Activated T-helper 1 cell treated with anti-CD3 and anti-CD28 coated beads, Interleukin-2, amount 50 U/mL, for 16 hours (primary cell): ENCODE measurements around the gene CCPG1.

Experiments
- DNase-seq, 2 donors: peaks; one replicate each; pipeline ENCODE4 v3.0.0-alpha.2; 2020; ENCODE audit warnings: low read depth in 1 of 2, low spot score in 1 of 2

Gene CCPG1

DNA sequence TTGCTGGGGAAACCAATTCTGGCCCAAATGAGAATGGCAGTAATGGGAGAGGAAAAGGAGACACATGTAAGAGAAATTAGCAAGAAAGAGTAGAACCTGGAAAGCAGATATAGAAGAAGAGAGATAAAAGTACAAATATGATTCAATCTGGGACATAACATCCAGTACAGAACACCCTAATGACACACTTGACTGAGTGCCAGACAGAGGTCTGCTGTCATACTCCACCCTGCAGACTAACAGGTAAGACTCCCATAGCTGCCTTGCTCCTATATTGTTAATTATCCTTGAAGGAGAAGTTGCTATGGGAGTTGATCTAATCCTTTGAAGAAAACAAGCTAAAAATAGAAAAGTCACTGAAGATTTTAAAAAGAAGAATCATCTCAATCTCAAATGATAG, 21.1 kb downstream of the CCPG1 start:
- no peak for DNase-seq

DNA sequence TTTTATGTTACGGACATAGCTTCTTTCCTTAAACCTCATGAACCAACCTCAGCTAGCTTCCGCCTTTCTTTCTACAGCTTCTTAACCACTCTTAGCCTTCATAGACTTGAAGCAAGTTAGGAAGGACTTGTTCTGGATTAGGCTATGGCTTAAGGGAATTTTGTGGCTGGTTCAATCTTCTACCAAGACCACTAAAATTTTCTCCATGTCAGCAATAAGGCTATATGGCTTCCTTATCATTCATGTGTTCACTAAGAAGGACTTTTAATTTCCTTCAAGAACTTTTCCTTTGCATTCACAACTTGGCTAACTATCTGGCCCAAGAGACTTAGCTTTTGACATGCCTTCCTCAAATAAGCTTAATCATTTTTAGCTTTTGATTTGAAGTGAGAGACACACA, 24.5 kb downstream of the CCPG1 start:
- DNase-seq, result no peak

DNA sequence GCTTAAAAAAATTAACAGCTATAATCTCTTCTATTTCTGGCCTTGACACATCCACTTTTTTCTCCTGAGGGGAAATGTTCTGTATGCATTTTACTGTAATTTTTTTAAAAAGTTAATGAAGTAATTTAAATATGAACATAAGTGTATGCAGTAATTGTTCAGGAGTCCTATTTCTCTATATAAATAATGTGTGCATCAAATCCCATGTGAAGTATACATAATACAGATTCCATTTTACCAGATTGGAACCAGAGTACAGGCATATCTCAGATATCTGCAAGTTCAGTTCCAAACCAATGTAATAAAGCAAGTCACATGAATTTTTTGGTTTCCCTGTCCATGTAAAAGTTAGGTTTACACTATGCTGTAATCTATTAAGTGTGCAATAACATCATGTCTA, 26.6 kb downstream of the CCPG1 start:
- DNase-seq, result no peak

DNA sequence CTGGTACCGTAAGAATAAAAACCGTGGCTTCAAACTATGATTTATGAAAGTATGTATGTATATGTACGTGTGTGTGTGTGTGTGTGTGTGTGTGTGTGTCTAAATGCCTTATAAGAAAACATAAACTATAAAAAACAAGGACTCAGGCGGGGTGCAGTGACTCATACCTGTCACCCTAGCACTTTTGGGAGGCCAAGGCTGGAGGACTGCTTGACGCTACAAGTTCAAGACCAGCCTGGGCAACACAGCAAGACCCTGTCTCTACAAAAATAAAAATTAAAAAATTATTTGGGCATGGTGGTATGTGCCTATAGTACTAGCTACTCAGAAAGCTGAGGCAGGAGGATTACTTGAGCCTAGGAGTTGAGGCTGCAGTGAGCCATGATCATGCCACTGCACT, 29.1 kb downstream of the CCPG1 start:
- no peak for DNase-seq

DNA sequence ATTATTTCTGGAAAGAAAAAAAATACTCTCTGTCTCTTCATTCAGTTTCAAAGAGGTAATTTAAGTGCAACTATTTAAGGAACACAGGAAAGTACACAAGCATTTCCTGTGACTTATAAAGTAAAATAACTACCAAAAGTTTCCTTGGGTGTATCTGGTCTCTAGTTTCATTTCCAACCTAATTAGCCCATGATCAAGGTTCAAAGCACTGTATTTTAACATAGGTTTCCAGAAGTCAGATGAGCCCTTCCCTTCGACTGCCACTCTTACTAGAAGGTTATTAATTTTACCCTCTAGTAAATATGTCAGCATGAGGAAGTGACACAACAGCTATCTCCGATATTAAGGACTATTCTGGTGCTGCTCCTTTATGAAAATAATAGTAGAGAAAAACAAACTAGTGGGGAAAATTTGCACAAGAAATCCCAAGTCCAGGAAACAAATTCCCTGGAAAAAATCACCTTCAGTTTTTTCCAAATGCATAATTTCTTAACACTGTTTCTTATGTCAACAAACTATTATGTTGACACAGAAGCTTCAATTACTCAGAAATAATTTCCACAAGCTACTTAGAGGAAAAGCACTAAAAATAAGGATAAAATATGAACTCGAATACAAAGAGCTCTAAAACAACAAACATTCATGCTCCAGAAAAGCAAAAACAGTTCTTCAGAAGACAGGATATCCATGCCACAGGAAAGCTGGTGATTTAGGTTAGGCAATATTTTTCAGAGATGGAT, 35.3 kb downstream of the CCPG1 start:
- DNase-seq, result no peak

DNA sequence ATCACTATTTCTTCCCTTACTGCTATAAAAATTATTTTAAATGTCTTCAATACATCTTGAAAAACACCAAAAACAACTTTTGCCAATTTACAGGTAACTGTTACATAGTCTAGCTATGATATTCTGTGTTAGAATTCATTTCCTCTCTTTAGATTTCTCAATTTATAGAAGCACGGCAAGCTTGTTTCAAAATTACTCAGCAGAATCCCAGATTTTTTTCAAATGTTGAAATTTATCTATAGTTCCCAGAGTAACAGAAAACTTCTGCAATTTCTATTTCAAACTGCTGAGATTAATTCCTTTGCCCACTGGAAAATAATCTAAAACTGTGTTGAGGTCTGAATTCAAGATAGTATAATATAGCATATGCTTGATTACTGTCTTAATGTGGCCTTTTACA, 41.2 kb downstream of the CCPG1 start:
- DNase-seq, result no peak

DNA sequence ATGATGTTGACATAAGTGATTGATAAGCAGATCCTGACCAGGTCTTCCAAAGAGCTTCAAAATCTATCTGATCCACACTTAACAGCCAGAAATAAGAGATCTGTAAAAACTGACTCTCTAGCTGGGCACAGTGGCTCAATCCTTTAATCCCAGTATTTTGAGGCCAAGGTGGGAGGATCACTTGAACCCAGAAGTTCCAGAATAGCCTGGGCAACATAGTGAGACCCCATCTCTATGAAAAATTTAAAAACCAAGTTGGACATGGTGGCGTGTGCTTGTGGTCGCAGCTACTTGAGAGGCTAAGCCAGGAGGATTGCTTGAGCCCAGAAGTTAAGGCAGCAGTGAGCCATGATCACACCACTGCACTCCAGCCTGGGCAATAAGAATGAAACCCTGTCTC, 45.5 kb downstream of the CCPG1 start:
- DNase-seq, result no peak

DNA sequence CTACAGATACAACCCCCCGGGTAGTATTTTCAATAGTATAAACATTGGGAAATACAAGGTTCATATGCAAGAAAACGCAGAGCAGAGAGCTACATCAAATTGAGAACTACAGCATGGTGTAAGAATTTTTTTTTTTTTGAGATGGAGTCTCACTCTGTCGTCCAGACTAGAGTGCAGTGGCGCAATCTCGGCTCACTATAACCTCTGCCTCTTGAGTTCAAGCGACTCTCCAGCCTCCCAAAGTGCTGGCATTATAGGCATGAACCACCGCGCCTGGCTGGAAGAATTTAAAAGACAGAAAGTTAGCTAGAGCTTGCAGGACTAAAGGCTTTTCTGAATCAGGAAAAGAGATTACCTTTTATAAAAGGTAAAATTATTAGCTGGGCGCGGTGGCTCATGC, 47.1 kb downstream of the CCPG1 start:
- DNase-seq, result no peak

DNA sequence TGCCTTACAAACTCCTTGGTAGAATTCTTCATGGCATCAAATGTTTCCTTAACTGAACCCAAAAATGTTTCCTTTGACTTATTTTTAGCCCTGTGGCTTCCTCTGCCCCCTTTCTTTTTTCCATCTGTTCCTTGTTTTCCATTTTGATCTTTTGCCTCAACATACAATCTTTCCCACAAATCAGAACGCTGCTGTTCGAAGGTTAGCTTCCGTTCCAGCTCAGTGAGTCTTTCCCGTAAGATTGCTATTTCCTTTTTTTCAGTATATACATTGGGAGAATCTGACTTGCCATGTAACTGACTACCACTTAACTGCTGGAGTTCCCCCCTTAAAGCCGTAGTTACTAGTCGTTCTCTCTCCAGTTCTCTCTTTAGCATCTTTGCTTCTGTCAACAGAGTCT, 47.9 kb downstream of the CCPG1 start:
- DNase-seq, result no peak

DNA sequence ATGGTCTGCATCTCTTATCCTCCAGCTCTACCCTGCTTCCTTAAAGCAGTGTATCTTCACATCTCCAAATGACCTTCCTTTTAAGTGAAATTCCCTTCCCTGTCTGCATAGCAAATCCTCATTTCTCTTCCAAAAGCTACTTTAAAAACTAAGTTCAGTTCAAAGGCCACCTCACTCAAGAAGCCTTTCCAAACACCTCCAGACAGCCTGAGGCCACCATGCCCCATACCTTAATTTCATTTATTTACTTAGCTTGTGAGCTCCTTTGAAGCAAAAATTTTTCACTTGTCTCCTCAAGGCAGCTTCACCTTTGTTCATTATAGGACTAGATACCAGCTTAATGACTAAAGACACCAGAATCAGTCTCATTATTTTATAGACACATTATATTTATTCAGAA, 49.7 kb downstream of the CCPG1 start:
- DNase-seq, result no peak

DNA sequence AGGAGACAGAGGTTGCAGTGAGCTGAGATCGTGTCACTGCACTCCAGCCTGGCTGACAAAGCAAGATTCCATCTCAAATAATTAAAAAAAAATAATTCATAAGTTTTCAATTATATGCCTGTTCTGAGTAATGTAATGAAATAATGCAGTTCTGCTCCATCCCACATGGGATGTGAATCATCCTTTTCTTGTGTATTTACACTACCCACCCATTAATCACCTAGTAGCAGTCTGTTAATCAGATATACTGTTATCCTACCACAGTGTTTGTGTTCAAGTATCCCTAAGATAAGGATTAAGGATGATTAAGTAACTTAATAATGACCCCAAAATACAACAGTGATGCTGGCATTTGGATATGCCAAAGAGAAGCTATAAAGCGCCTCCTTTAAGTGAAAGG, 50.4 kb downstream of the CCPG1 start:
- DNase-seq, result no peak

DNA sequence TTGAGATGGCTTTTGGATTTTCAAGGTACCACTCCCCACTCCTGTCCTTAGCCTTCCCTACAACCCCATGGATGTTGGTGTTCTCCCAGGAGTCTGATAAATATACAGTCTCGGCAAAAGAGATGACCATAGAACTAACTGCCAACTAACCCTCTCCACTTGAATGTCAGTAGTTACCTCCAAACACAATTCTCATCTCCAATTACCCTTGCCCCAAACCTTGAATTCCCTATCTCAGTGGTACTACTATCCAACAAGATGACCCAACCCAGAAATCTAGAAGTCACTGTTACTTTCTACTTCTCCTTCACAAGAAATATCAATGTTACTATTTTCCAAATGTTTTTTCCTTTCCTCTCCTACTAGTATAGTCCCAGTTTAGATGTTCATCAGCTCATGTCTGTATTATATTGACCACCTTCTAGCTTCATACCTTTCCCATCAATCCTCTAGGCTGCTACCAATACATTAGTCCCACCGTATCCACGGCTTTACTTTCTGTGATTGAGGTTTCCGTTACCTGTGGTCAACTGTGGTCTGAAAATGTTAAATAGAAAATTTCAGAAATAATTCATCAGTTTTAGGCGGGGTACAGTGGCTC, 51.1 kb downstream of the CCPG1 start:
- no peak for DNase-seq

DNA sequence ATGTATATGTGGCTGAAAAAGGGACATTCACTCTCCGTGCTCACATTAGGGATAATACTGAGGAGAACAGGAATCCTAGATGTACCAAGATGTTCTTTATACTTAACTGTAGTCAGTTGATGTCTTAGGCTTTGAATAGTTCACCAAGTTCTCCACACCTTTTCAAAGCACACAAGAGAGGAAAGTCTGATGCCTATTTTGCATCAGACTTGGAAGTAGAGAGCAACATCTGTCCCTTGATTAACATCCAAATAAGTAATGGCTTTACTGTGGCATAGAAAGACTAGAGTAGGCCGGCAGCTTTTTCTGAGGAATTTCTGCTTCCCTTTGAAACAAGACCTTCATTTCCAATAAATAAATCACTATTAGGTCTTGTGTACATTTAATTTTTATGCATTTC, 55.1 kb downstream of the CCPG1 start:
- no peak for DNase-seq

DNA sequence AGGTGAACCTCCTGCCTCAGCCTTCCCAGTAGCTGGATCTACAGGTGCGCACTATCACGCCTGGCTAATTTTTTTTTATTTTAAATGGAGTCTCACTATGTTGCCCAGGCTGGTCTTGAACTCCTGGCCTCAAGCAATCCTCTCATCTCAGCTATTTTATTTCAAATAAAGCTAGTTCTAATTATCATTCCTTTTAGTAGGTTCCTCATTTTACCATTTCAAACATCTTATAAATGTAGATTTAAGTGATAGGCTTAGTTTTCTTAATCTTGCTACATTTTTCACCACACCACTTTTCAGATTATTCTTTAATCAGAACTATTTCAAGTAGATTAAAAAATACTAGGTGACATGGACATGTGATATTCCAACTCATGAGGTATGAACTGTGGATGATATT, 58.9 kb downstream of the CCPG1 start:
- no peak for DNase-seq

DNA sequence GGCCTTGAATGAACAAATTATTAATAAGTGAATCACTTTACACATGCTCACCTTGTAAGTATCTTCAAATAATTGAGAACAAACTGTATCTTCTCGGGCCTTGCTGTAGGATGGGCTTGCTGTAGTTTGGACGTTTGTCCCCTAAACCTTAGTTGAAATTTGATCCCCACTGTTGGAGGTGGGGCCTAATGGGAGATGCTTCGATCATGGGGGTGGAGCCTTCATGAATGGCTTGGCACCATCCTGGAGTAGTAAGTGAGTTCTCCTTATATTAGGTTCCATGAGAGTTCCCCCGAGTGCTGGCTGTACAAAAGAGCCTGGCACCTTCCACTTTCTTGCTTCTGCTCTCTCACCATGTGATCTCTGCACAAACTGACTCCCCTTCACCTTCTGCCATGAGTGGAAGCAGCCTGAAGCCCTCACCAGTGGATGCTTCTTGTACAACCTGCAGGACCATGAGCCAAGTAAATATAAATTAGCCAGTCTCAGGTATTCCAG, 59.8 kb downstream of the CCPG1 start:
- no peak for DNase-seq

DNA sequence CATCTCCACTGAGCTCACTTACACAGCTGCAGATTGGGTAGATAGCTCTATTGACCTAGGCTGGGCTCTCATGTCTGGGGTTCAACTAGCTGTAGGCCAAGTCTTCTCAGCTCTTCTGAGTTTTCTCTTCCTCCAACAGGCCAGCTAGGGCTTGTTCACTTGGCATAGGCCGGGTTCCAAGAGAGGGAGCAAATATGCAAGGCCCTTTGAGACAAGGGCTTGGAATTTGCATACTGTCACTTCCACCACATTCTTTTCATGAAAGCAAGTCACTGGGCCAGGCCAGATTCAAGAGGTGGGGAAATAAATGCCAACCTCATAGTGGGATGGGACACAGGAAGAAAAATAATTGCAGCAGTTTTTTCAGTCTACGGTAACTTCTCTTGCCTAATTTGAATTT, 64.0 kb downstream of the CCPG1 start:
- DNase-seq, result no peak

DNA sequence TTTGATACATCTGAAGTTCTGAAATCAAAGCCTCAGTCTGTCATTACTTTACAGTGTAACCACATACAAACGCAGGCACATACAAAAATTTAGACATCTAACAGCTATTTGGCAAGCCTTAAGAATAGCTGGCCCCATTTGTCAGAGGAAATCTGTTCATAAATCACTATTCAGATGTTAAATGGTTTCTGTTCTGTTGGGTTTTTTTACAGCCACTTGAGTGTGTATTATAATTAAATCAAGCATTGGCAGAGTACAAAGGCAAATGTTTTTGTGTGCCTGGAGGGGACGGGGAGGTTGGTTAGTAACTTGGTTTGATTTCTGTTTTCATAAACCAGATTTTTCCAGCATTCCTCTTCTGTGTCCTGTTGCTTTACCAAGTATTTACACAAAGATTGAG, 65.0 kb downstream of the CCPG1 start:
- no peak for DNase-seq

DNA sequence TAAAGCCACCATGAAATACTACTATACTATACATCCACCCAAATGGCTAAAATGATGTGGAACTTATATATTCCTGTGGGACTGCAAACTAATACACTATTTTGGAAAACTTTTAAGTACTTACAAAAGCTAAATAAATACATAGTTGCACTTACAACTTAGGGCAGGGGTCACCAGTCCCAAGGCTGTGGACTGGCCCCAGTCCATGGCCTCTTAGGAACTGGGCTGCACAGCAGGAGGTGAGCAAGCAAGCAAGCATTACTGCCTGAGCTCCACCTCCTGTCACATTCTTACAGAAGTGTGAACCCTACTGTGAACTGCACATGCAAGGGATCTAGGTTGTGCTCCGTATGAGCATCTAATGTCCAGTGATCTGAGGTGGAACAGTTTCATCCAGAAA, 71.0 kb downstream of the CCPG1 start:
- no peak for DNase-seq

DNA sequence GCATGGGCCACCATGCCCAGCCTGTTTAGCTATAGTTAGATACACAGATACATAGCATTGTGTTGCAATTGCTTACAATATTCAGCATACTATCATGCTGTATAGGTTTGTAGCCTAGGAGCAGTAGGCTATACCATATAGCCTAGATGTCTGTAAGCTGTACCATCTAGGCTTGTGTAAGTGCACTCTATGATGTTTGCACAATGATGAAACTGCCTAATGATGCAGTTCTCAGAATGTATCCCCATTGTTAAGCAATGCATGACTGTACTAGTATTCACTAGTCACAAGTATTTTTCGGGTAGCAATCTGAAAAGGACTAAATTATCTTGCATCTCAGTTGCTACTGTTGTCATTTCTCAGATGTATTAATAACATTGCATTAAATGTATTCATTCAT, 73.2 kb downstream of the CCPG1 start:
- DNase-seq, result no peak

DNA sequence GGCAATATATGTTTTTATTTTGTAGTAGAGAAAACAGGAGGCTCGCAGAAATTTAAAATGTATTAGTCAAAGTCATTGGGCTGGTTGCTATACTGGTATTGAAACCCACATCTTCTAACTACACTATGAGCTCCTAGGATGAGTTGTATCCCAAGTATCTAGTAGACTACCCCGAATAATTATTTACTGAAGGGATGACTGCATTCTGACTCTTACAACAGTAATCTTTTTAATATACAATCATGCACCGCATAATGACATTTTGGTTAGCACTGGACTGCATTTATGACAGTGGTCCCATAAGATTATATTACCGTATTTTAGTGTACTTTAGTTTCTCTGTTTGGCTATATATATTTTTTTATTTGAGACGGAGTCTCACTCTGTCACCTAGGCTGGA, 73.8 kb downstream of the CCPG1 start:
- DNase-seq, result no peak

DNA sequence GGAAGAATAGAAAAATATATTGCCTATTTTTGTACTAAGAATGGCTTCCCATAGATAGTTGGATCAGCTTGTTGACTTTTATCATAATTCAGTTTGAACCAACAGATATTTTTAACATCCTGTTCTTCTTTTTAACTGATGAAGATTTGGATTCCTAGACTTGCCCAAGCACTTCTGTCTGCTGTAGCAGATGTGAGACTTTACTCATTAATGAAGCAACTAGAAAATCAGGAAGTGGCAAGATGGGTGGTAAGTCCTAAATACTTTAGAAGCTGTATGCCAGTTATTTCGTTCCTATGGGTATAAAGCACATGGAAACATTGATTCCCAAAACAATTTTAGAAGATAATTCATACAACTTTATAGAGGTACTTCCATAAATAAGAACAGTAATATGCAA, 80.8 kb downstream of the CCPG1 start:
- DNase-seq, result no peak

DNA sequence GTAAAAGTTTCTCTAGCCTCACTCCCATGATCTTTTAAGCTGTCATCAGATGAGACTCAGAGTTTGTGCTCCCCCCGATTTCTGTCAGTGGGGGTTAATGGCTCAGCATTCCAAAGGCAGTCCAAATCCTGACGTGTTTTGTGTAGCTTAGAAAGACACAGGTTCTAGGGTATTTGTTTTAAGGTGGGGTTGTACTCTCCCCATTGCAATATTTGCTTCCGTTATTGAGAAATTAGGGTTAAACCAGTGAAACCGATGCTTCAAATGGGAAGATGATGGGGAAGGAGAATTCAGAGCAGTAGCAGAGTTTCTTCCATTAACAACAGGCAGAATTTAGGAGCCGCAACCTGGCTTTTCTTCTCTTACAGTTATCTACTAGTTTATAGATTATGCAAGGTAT, 85.7 kb downstream of the CCPG1 start:
- DNase-seq, result no peak

DNA sequence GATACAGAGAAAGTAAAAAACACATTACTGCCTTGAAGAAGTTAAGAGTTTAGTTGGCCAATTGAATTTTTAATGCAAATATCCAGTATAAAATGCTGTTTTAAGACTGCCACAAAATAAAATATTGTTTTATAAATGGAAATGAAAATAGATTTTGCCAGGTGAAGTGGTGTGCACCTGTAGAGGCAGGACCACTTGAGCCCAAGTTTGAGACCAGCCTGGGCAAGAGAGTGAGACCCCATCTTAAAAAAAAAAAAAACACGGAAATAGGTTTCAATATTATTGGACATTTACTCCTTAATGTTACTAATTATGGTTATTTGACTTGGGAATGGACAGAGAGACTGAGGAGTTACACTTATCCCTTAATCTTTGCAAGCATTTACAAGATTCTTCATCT, 87.2 kb downstream of the CCPG1 start:
- no peak for DNase-seq
